HG03196 (cell line): Measurements from ENCODE around the gene ABHD6.

Experiments
- ATAC-seq: cut with Tn5 transposase; IDR thresholded peaks from one replicate; pipeline ENCODE4 v1.9.1; 2021; ENCODE audit not compliant: unreplicated experiment

ABHD6 gene

DNA sequence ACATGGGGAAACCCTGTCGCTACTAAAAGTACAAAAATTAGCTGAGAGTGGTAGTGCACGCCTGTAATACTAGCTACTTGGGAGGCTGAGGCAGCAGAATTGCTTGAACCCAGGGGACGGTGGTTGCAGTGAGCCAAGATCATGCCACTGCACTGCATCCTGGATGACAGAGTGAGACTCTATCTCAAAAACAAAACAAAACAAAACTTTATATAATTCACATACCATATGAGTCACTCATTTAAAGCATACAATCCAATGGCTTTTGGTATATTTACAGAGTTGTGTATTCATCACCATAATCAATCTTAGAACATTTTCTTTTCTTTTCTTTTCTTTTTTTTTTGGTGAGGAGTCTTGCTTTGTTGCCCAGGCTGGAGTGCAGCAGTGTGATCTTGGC lies 103.8 kb downstream of the ABHD6 start:
- ATAC-seq, result no peak

DNA sequence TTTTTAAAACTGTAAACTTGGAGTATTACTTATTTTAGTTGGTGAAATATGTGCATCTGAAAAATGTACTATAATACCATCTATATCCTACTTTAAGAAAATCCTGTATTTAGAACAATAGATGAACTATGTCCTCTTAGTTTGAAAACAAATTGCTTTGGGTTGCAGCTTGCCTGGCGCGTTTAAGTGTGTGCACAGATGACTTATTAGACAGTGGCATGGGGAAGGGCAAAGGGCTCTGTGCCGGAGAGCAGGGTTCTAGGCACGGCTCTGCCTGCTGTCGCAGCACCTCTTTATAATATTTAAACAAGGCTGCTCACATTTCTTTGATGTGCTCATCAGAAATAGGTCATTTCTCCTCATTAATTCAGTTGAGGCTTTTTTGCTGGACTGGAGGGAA lies 105.1 kb downstream of the ABHD6 start:
- ATAC-seq, result no peak
